ENCODE results near the gene ZNF829.
A peak's percentile ranks its signal among the peaks of the same experiment; 100 is the strongest.

The ZNF829 gene

DNA sequence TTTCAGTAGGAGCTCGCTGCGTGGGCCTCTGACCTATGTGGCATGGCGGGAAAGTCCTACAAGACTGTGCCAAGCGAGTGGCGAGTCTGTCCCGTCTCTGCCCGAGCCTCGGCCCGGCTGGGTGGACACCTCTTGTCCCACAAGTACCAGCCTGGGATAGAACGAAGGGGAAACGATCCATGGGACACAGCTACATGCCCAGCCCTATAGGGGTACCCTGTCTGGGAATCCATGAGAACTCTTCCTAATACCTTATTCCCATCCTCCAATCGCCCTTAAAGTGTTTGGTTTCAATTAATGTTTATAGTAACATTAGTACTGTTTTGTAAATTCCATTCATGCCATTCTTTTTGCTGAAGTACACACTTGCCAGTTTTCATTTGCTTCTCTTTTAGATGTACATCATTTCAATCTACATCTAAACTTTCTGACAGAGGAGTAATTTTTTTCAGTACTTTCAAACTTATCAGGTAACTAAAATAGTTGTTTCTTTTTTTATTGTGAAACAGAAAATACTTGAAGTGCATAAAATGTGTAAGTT lies 77.2 kb downstream of the ZNF829 start:
- Histone ChIP-seq H3K4me1 (no peaks in the 10 kb centered on the region), H3K27me3 (no peaks in the 10 kb centered on the region), H3K36me3 (peaks cover under 1% of the 10 kb centered on the region; the same call in 1 of the 2 replicates), H3K9me3 (no peaks in the 10 kb centered on the region), H3K4me3 (ENCODE audit: low read depth, low read length) (peak overlapping the region; percentile 85)
- no peak for DNase-seq
- TF ChIP-seq CTCF (IDR thresholded peaks at IDR 0.05; ENCODE audit: low read depth, low read length), result no peak
